ENCODE results near the gene PURA. TPM values are rescaled to one million over a fixed set of nuclear protein-coding genes. Genes with fewer than 3 reads are reported as not detected.

The PURA gene
- total RNA-seq, 2 donors from 2014 or later: 11.9 to 14.2 TPM

DNA sequence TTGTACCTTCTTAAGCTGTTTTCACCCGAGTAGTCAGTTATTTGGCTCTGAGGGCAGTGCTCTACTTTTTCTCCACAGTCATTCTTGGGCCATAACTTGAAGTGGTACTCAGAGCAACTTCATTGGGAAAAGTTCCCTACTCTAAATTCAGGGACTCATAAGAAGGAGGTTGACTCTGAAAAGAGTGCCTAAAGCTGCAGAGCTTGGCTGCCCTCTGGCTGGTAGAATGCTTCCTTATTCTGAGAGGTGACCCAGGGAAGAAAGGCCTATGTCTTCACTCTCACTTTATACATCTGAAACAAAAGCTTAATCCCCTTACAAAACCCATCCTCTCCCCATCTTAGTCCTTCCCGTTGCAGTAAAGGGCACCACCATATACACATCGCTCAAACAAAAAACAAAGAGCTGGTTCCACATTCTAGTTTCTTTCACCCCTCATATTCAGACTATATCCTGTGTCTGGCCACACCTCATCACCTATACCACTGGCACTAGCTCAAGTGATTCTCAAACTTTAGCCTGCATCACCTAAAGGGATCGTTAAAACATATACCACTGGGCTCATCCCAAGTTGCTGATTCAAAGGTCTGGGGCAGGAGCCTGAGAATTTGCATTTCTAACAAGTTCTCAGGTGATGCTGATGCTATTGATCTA is 19.7 kb downstream of the PURA start:
- no peak overlapping the region for H3K4me3 Mint-ChIP-seq
- ATAC-seq (replicated peaks in 1 of 2) (no peak), DNase-seq (no peak)
- no peaks in the 10 kb centered on the region for H3K9me3 Mint-ChIP-seq
- no peak overlapping the region for H3K27ac Mint-ChIP-seq
- H3K27me3 Mint-ChIP-seq (ENCODE audit: low read depth): no peaks in the 10 kb centered on the region
- peaks cover 36% of the 10 kb centered on the region for H3K4me1 Mint-ChIP-seq (ENCODE audit: low read depth)
- H3K36me3 Mint-ChIP-seq (ENCODE audit: insufficient read depth in 2 of 2): no peaks in the 10 kb centered on the region

DNA sequence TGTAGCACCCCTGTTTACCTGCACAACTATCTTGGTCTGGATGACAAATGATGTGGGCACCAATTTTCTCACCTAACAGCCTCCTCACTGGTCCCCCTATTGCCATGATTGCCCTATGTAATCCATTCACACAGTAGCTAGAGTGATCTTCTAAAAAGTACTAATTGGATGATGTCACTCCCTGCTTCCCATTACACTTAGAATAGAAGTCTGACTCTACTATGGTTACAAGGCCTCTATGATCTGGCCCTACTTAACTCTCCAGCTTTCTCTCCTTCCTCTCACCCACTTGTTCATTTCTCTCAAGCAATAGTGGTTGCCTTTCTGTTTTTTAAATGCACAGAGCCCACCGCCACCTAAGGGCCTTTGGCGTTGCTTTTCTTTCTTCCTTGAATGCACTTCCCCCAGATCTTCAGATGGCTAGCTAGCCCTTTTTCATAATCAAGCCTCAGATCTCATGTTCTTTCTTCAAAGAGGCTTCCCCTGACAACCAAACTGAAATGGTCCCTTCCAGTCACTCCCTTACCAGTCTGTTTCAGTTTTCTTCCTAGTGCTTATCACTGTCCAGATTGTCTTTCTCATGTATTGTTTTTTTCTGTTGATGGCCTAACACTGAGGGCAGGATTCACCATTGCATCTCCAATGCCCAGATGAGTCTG is 20.5 kb downstream of the PURA start:
- Mint-ChIP-seq H3K36me3 (ENCODE audit: insufficient read depth in 2 of 2) (no peaks in the 10 kb centered on the region), H3K9me3 (no peaks in the 10 kb centered on the region), H3K27me3 (ENCODE audit: low read depth) (no peaks in the 10 kb centered on the region), H3K4me1 (ENCODE audit: low read depth) (peaks cover 32% of the 10 kb centered on the region), H3K4me3 (no peak overlapping the region), H3K27ac (no peak overlapping the region)
- DNase-seq (no peak), ATAC-seq (replicated peaks in 1 of 2) (no peak)

DNA sequence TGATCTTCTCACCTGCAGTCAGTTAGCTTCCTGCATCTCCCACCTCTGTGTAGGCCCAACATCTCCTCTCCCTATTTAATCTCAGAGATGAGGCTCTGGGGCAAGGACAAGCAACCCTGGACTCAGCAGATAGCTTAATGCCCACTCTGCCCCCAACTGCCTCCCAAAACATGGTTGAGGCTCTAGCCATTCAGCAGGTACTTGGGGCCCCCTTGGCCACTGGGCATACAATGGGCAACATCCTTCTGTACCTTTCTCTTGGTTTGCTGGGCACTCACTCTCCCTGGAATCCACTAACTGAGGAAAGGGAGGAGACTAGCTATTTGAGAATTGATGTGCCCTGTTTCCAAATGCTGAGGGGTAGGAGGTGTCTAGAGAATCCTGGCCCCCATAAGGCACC is 21.2 kb downstream of the PURA start:
- Mint-ChIP-seq H3K9me3 (no peaks in the 10 kb centered on the region), H3K4me1 (ENCODE audit: low read depth) (peaks cover 26% of the 10 kb centered on the region), H3K27me3 (ENCODE audit: low read depth) (no peaks in the 10 kb centered on the region), H3K27ac (no peak overlapping the region), H3K4me3 (no peak overlapping the region), H3K36me3 (ENCODE audit: insufficient read depth in 2 of 2) (no peaks in the 10 kb centered on the region)
- DNase-seq (no peak), ATAC-seq (replicated peaks in 1 of 2) (no peak)

DNA sequence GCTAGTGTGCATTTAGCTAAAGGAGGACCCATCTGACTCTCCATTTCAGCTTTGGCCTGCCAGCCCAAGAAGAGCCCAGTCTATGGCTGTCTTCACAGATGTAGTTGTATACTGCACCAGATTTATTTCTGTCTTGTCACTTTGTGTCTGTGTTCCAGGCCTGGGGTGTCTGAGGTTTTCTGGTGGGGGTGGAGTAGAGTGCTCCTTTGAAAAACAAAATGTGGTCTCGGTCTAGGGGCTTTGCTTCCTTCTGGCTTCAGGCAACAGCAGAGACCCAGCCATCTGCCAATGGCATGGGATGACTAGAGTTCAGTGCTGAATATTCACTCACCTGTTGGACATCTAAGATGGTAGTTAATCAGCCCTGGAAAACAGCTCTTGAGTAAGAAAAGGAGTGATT is 22.7 kb downstream of the PURA start:
- Mint-ChIP-seq H3K27me3 (ENCODE audit: low read depth) (no peaks in the 10 kb centered on the region), H3K4me1 (ENCODE audit: low read depth) (peaks cover 14% of the 10 kb centered on the region), H3K27ac (no peak overlapping the region), H3K4me3 (no peak overlapping the region), H3K9me3 (no peaks in the 10 kb centered on the region), H3K36me3 (ENCODE audit: insufficient read depth in 2 of 2) (no peaks in the 10 kb centered on the region)
- ATAC-seq (replicated peaks in 1 of 2) (no peak), DNase-seq (no peak)

DNA sequence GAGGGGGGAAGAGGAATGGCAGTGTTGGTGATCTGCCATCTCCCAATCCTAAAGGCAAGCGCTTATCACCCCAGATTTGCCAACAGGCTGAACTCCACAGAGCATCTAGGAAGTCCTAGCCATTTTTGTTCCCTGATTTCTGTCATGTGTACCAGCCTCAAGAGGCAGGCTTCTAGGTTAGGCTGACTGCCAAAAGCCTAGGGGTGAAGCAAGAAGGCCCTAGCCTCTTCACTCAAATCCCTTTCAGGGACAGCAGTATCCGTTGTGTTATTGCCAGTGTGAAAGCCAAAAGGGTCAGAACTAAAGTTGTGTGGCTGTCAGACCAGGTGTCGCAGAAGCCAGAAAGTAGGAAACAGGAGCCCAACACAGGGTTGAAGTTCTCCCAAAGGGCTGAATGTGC is 26.5 kb downstream of the PURA start:
- H3K27me3 Mint-ChIP-seq (ENCODE audit: low read depth): peaks cover 7% of the 10 kb centered on the region
- no peak for DNase-seq
- H3K27ac Mint-ChIP-seq: no peak overlapping the region
- no peak for ATAC-seq (replicated peaks in 1 of 2)
- no peaks in the 10 kb centered on the region for H3K9me3 Mint-ChIP-seq
- peaks cover 19% of the 10 kb centered on the region for H3K4me1 Mint-ChIP-seq (ENCODE audit: low read depth)
- H3K4me3 Mint-ChIP-seq: no peak overlapping the region
- no peaks in the 10 kb centered on the region for H3K36me3 Mint-ChIP-seq (ENCODE audit: insufficient read depth in 2 of 2)

DNA sequence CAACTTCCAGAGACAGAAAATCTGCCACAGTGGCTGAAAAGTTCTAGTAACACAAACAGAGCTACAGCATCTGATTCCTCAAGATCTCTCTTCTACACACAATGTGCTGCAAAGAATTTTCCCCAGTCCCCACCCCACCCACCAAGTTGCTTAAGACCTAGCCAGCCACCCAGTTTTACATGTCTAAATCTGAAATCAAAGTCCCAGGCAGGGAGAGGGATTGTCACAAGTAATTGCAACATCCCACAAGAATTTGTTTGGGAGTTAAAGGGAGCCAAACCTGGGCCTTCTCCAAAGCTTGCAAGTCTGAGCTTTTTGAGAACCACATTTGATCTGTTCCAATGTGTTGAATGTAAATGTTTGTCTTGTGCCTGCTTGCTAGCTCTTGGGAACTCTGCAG is 27.3 kb downstream of the PURA start:
- ATAC-seq (replicated peaks in 1 of 2) (no peak), DNase-seq (no peak)
- H3K9me3 Mint-ChIP-seq: no peaks in the 10 kb centered on the region
- H3K4me1 Mint-ChIP-seq (ENCODE audit: low read depth): peaks cover 21% of the 10 kb centered on the region
- no peaks in the 10 kb centered on the region for H3K36me3 Mint-ChIP-seq (ENCODE audit: insufficient read depth in 2 of 2)
- H3K4me3 Mint-ChIP-seq: no peak overlapping the region
- H3K27ac Mint-ChIP-seq: no peak overlapping the region
- peaks cover 8% of the 10 kb centered on the region for H3K27me3 Mint-ChIP-seq (ENCODE audit: low read depth)

DNA sequence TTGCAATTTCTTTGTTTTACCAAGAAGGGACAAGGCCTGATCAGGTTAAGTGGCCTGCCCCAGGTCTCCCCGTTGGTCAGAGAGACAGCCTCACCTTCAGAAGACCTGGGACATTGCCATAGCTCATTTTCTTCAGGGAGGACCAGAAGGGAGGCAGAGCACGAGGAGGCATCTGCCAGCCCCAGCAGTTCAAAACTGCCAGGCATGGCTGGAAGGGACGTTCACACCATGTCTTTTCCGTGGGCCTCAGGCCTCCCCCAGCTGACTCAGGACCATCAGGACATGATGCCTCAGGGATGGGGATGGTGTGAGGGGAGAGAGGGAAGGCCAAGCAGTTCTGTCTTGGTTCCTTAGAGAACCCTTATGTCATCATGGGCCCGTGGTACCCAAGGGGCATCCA is 28.3 kb downstream of the PURA start:
- H3K4me1 Mint-ChIP-seq (ENCODE audit: low read depth): peaks cover 29% of the 10 kb centered on the region
- no peak overlapping the region for H3K4me3 Mint-ChIP-seq
- no peaks in the 10 kb centered on the region for H3K36me3 Mint-ChIP-seq (ENCODE audit: insufficient read depth in 2 of 2)
- no peak for DNase-seq
- no peaks in the 10 kb centered on the region for H3K9me3 Mint-ChIP-seq
- H3K27me3 Mint-ChIP-seq (ENCODE audit: low read depth): peaks cover 18% of the 10 kb centered on the region
- H3K27ac Mint-ChIP-seq: no peak overlapping the region
- no peak for ATAC-seq (replicated peaks in 1 of 2)

DNA sequence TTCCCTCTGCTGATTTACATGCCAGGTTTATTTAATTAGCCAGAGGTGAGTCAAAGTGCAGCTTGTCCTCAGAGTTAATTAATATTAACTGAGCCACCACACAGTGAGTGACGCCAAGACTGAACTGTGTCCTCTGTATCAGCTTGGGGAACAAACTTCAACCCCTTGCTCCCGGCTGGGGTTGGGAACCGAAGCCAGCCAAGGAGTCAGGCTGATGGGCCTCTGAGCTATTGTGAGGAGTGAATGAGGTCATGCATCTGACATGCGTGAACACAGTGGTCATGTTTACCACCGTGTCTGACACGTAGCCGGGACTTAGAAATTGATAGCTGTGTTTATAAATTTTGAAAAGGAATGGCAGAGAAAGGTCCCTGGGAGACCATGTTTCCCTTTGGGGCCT is 28.9 kb downstream of the PURA start:
- no peaks in the 10 kb centered on the region for H3K9me3 Mint-ChIP-seq
- peaks cover 26% of the 10 kb centered on the region for H3K4me1 Mint-ChIP-seq (ENCODE audit: low read depth)
- no peak overlapping the region for H3K4me3 Mint-ChIP-seq
- ATAC-seq (replicated peaks in 1 of 2) (no peak), DNase-seq (no peak)
- H3K36me3 Mint-ChIP-seq (ENCODE audit: insufficient read depth in 2 of 2): no peaks in the 10 kb centered on the region
- no peak overlapping the region for H3K27ac Mint-ChIP-seq
- peaks cover 24% of the 10 kb centered on the region for H3K27me3 Mint-ChIP-seq (ENCODE audit: low read depth)

DNA sequence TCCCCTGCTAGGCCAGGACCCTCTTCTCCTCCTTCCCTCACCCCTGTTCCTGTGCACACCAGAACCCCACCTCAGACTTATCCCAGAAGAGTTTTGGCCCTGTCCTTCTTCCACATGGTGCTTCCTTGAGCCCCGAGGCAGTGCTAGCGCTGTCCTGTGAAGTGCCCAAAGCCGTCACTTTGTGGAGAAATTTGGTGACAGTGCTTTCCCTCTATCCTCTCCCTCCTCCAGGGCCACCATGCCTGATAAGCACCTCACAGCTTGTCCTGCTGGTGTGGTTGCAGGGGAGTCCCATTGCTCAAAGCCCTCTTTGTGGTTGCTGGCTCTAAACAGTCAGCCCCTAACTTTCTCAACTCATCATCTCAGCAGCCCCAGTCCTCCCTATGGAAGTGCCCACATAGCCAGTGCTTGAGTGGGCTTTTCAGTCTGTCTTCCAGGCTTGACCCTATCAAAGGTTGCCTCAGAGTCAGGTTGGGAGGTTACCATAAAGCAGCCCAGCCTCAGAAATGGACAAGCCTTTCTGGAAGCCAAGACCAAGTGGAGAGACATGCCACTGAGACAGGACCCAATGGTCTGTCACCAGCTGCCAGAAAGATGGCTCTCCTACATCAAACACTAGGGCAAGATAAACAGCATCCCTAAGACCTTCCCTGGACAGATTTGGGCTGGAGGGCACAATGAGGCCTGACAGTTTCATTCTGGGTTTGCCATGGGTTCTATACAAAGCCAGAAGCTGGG is 29.8 kb downstream of the PURA start:
- peak; percentile 4 to 23 for ATAC-seq (replicated peaks in 1 of 2)
- H3K27ac Mint-ChIP-seq: no peak overlapping the region

DNA sequence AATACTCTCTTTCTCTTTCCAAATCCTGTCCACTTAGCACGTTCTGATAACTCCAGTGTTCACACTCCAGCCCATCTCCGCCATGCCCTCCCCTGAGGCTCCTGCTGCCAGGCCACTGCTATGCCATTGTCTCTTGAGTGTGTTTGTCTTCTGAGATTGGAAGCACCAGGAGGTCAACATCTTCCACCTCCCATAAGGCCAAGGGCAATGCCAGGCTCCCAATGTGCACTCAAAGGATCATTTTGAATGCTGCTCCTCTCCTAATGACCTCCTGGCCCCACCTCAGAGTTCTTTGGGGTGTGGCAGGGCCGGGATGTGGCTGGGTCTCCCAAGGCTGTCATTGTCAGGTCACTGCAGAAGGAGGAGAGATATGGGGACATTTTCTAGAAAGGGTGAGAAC is 31.3 kb downstream of the PURA start:
- peaks cover 25% of the 10 kb centered on the region for H3K4me1 Mint-ChIP-seq (ENCODE audit: low read depth)
- H3K36me3 Mint-ChIP-seq (ENCODE audit: insufficient read depth in 2 of 2): no peaks in the 10 kb centered on the region

More for the DNA sequence above, 29.8 kb downstream of the PURA start:
- Mint-ChIP-seq H3K9me3 (no peaks in the 10 kb centered on the region), H3K4me3 (no peak overlapping the region), H3K4me1 (ENCODE audit: low read depth) (peaks cover 25% of the 10 kb centered on the region), H3K36me3 (ENCODE audit: insufficient read depth in 2 of 2) (no peaks in the 10 kb centered on the region), H3K27me3 (ENCODE audit: low read depth) (peaks cover 26% of the 10 kb centered on the region)
- DNase-seq: no peak

DNA sequence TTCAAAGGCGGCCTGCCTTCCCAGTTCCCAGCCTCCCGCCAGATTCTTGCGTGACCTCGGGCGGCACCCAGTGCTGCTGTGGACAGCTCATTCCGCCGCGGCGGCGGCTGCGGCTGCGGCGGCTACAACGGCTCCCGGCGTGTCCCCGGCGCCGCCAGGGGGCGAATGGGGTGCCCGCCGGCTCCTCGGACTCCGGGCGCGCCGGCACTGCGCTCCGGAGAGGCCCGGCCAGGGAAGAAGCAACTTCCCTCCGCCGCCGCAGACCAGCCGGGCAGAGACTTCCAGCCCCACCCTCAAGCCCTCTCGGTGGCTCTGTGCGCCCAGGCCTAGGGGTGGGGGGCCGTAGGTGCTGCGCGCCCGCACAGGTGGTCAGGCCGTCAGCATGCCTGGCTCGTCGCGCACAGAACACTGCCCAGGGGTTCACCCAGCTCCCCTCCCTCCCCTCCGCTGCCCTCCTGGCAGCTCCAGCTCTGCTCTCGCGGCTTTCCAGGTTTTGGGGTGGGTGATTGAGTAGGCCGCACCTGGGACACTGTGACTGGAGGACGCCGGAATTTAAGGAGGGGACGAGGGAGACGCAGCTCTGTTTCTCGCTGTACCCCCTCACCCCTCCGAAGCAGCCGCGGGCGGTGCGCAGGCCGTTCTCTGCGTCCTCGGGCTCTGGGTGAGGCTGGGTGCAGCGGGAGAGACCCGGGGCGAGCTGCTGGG is 32.1 kb downstream of the PURA start:
- H3K4me3 Mint-ChIP-seq: peak overlapping the region; percentile 49 to 56
- H3K27ac Mint-ChIP-seq: no peak overlapping the region
- DNase-seq: peak; percentile 71 to 74
- peaks cover 25% of the 10 kb centered on the region for H3K4me1 Mint-ChIP-seq (ENCODE audit: low read depth)
- peaks cover 26% of the 10 kb centered on the region for H3K27me3 Mint-ChIP-seq (ENCODE audit: low read depth)
- H3K9me3 Mint-ChIP-seq: no peaks in the 10 kb centered on the region
- no peaks in the 10 kb centered on the region for H3K36me3 Mint-ChIP-seq (ENCODE audit: insufficient read depth in 2 of 2)
- peak; percentile 86 to 87 for ATAC-seq (replicated peaks in 1 of 2)

More for the DNA sequence above, 31.3 kb downstream of the PURA start:
- no peak for DNase-seq
- H3K9me3 Mint-ChIP-seq: no peaks in the 10 kb centered on the region
- peaks cover 26% of the 10 kb centered on the region for H3K27me3 Mint-ChIP-seq (ENCODE audit: low read depth)
- H3K4me3 Mint-ChIP-seq: peak overlapping the region; percentile 49 to 56
- no peak for ATAC-seq (replicated peaks in 1 of 2)
- H3K27ac Mint-ChIP-seq: no peak overlapping the region

DNA sequence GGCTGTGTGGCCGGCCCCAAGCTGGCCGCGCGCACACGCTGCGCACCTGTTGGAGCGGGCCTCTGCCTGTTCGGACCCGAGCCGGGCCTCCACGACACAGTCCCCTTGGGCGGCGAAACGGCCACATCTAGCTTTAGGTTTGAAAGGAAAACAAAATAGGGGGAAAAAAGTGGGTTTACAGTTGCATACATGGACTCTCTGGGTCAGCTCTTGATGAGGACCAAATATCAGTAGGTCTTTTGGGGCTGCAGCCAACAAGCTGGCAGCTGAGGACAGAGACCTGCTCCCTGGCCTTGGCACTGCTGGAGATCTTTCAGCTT is 32.6 kb downstream of the PURA start:
- Mint-ChIP-seq H3K27me3 (ENCODE audit: low read depth) (peaks cover 26% of the 10 kb centered on the region), H3K4me3 (peak overlapping the region; percentile 49 to 56), H3K27ac (no peak overlapping the region), H3K4me1 (ENCODE audit: low read depth) (peaks cover 25% of the 10 kb centered on the region), H3K36me3 (ENCODE audit: insufficient read depth in 2 of 2) (no peaks in the 10 kb centered on the region), H3K9me3 (no peaks in the 10 kb centered on the region)
- DNase-seq (no peak), ATAC-seq (replicated peaks in 1 of 2) (no peak)

DNA sequence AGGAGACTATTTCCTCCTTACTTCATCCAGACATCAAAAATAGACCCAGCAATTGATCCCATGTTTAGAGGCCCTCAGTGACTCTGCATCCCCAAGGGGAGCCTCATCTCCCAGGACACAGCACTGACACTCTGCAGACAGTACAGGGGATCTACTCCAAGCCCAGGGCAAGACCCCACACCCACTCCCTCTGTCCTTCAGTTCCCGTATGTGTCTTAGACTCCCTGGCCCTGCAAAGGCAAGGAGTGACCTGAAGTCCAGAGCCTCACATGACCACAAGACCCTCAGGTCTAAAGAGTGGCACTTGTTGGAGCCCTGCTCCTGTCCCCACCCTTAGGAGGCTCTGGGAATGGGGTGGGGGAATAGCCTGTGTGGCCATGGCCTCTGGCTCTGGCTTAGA is 33.6 kb downstream of the PURA start:
- ATAC-seq (replicated peaks in 1 of 2): no peak
- DNase-seq: no peak

More for the DNA sequence above, 33.6 kb downstream of the PURA start:
- H3K9me3 Mint-ChIP-seq: no peaks in the 10 kb centered on the region
- no peaks in the 10 kb centered on the region for H3K36me3 Mint-ChIP-seq (ENCODE audit: insufficient read depth in 2 of 2)
- H3K4me1 Mint-ChIP-seq (ENCODE audit: low read depth): peaks cover 25% of the 10 kb centered on the region
- H3K27ac Mint-ChIP-seq: no peak overlapping the region
- no peak overlapping the region for H3K4me3 Mint-ChIP-seq
- peaks cover 26% of the 10 kb centered on the region for H3K27me3 Mint-ChIP-seq (ENCODE audit: low read depth)

Data from activated T-cell treated with anti-CD3 and anti-CD28 coated beads, Interleukin-2, amount 50 U/mL, for 72 hours (primary cell).